Right lobe of liver (tissue), 4 donors: Measurements from ENCODE around the gene GABRB3.

Experiments used
- POLR2A ChIP-seq: fragments of 450-650 bp; IDR thresholded peaks from one replicate; pipeline ENCODE4 v1.6.1; 2017; ENCODE audit warnings: antibody characterized with exemption, mild to moderate bottlenecking
- TF ChIP-seq, protein P1 (sequence below), 4 donors: fragments of 200-600 bp in 3 of 4; fragments of 450-650 bp in 1 of 4; IDR thresholded peaks; one replicate each; pipeline versions ENCODE4 v1.5.1 to v1.8.0; 2016 to 2022; ENCODE audit warnings: antibody characterized with exemption in 4 of 4, mild to moderate bottlenecking in 2 of 4
- donor health status: DM: no; HTN: no; CAD: no.
- donor health status: DM: no; HTN: no; CAD: no.
- donor health status: DM: no; HTN: yes; CAD: no.

DNA sequence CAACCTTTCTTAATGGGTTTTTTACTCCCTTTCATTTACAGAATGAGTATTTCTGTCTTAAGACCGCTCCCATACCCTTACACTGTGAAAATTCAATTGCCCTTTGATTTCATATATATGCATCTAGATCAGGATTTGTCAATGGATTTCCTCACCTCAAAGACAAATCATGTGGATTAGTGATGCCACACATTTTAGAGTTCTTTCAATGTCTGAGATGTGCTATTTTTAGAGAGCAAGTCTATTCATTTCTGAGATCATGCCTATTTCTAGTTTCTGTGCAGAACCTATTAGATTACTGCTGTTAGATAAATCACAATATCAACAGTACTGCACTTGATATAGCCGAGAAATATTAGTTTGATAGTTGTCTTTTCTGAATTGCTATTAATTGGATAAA, 137.3 kb downstream of the GABRB3 start:
- TF ChIP-seq, protein P1, sequence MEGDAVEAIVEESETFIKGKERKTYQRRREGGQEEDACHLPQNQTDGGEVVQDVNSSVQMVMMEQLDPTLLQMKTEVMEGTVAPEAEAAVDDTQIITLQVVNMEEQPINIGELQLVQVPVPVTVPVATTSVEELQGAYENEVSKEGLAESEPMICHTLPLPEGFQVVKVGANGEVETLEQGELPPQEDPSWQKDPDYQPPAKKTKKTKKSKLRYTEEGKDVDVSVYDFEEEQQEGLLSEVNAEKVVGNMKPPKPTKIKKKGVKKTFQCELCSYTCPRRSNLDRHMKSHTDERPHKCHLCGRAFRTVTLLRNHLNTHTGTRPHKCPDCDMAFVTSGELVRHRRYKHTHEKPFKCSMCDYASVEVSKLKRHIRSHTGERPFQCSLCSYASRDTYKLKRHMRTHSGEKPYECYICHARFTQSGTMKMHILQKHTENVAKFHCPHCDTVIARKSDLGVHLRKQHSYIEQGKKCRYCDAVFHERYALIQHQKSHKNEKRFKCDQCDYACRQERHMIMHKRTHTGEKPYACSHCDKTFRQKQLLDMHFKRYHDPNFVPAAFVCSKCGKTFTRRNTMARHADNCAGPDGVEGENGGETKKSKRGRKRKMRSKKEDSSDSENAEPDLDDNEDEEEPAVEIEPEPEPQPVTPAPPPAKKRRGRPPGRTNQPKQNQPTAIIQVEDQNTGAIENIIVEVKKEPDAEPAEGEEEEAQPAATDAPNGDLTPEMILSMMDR (IDR thresholded peaks at IDR 0.05): no peak
- TF ChIP-seq POLR2A: no peak
